Panc1 (cell line): ENCODE results near the gene GRID1.

ENCODE experiments used
- TF ChIP-seq, protein P1 (sequence below): fragments of 450-650 bp; IDR thresholded peaks from 2 replicates; pipeline ENCODE4 v1.5.1; 2017; ENCODE audit warnings: mild to moderate bottlenecking
- TF ChIP-seq, protein P2 (sequence below), 2 experiments: IDR thresholded peaks; 2 replicates each; pipeline ENCODE4 v1.6.1; 2011 to 2012; ENCODE audit warnings: low read depth in 2 of 2, control low read depth in 1 of 2, low read length in 1 of 2, mild to moderate bottlenecking in 1 of 2, moderate library complexity in 1 of 2; ENCODE audit not compliant: insufficient read depth in 1 of 2

DNA sequence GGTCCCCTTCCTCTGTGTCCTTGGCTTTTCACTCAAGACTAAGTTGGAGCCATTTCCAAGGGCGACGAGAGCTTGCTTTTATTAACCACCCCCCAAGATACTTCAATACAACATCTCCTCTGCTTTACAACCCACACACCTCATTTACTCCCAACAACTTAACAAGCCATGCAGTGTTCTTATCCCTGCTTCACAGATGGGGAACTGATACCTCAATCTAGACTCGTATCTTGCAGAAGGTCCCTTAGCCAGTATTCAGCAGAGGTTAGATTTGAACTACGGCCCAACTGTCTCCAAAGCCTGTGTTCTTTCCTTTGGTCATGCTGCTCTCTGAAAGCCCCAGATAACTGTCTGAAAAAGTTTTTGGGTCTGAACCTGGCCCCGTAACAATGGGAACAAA is 444.8 kb downstream of the GRID1 start:
- TF ChIP-seq, protein P1, sequence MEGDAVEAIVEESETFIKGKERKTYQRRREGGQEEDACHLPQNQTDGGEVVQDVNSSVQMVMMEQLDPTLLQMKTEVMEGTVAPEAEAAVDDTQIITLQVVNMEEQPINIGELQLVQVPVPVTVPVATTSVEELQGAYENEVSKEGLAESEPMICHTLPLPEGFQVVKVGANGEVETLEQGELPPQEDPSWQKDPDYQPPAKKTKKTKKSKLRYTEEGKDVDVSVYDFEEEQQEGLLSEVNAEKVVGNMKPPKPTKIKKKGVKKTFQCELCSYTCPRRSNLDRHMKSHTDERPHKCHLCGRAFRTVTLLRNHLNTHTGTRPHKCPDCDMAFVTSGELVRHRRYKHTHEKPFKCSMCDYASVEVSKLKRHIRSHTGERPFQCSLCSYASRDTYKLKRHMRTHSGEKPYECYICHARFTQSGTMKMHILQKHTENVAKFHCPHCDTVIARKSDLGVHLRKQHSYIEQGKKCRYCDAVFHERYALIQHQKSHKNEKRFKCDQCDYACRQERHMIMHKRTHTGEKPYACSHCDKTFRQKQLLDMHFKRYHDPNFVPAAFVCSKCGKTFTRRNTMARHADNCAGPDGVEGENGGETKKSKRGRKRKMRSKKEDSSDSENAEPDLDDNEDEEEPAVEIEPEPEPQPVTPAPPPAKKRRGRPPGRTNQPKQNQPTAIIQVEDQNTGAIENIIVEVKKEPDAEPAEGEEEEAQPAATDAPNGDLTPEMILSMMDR, result no peak
- TF ChIP-seq, protein P2, sequence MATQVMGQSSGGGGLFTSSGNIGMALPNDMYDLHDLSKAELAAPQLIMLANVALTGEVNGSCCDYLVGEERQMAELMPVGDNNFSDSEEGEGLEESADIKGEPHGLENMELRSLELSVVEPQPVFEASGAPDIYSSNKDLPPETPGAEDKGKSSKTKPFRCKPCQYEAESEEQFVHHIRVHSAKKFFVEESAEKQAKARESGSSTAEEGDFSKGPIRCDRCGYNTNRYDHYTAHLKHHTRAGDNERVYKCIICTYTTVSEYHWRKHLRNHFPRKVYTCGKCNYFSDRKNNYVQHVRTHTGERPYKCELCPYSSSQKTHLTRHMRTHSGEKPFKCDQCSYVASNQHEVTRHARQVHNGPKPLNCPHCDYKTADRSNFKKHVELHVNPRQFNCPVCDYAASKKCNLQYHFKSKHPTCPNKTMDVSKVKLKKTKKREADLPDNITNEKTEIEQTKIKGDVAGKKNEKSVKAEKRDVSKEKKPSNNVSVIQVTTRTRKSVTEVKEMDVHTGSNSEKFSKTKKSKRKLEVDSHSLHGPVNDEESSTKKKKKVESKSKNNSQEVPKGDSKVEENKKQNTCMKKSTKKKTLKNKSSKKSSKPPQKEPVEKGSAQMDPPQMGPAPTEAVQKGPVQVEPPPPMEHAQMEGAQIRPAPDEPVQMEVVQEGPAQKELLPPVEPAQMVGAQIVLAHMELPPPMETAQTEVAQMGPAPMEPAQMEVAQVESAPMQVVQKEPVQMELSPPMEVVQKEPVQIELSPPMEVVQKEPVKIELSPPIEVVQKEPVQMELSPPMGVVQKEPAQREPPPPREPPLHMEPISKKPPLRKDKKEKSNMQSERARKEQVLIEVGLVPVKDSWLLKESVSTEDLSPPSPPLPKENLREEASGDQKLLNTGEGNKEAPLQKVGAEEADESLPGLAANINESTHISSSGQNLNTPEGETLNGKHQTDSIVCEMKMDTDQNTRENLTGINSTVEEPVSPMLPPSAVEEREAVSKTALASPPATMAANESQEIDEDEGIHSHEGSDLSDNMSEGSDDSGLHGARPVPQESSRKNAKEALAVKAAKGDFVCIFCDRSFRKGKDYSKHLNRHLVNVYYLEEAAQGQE (IDR thresholded peaks at IDR 0.05; ENCODE audit: insufficient read depth in 1 of 2, low read depth in 2 of 2, low read length in 1 of 2), result no peak
